IMR-90 (cell line): Measurements from ENCODE around the gene CCDC30. TPM values are rescaled to one million over a fixed set of nuclear protein-coding genes. Genes with fewer than 3 reads are reported as not detected.
"Not testable (repeated sequence)": the region's sequence is repeated elsewhere in the genome, so short reads cannot be mapped to it uniquely, and the experiment has no call there.

Experiments
- ATAC-seq: fragments of 200-7000 bp; cut with Tn5 transposase; 2 replicates; pipeline ENCODE4 v1.9.1; 2020; ENCODE audit warnings: low read depth, mild to moderate bottlenecking, moderate library complexity
- BruUV-seq: library from RNA; stranded (reverse); fragments of 400-500 nt; replicated peaks from 2 replicates; lab custom pipeline; 2021; lab: Mats Ljungman, UMichigan
- CTCF ChIA-PET: fragments of 300-600 bp; formaldehyde crosslinking; extraction: SDS; loops from one replicate; lab custom pipeline; 2021; ENCODE audit warnings: antibody characterized with exemption; lab: Yijun Ruan, JAX
- POLR2A ChIA-PET: fragments of 300-600 bp; sonication (Branson Sonifier 250); formaldehyde crosslinking; loops from one replicate; lab custom pipeline; 2022; ENCODE audit warnings: antibody characterized with exemption; ENCODE audit not compliant: unreplicated experiment; lab: Charles Lee
- DNase-seq: peaks from one replicate; pipeline ENCODE4 v3.0.0; 2013
- H2AFZ ChIP-seq: replicated peaks from 2 replicates; pipeline ENCODE3; 2013; ENCODE audit warnings: low read length, mild to moderate bottlenecking; ENCODE audit not compliant: poor library complexity
- H2AK5ac ChIP-seq: 2 replicates; pipeline ENCODE4 v1.6.1; 2013; ENCODE audit warnings: low read depth, low read length, inconsistent platforms
- H2AK9ac ChIP-seq: replicated peaks from 2 replicates; pipeline ENCODE3; 2013; ENCODE audit warnings: mild to moderate bottlenecking, low read depth, low read length, moderate library complexity; ENCODE audit not compliant: poor library complexity
- H2BK120ac ChIP-seq: 2 replicates; pipeline ENCODE4 v1.6.1; 2013; ENCODE audit warnings: low read depth, low read length, inconsistent platforms
- H2BK15ac ChIP-seq: 3 replicates; pipeline ENCODE4 v1.6.1; 2013; ENCODE audit warnings: low read depth, low read length, inconsistent platforms
- H2BK20ac ChIP-seq: 2 replicates; pipeline ENCODE4 v1.6.1; 2013; ENCODE audit warnings: low read depth, mild to moderate bottlenecking, inconsistent platforms, low read length, moderate library complexity
- H2BK5ac ChIP-seq: 2 replicates; pipeline ENCODE4 v1.6.1; 2013; ENCODE audit warnings: mild to moderate bottlenecking, low read depth, low read length, inconsistent platforms; ENCODE audit not compliant: poor library complexity, severe bottlenecking
- H3K14ac ChIP-seq: replicated peaks from 2 replicates; pipeline ENCODE4 v1.6.1; 2013; ENCODE audit warnings: low read depth, low read length, inconsistent platforms
- H3K18ac ChIP-seq: 2 replicates; pipeline ENCODE4 v1.6.1; 2013; ENCODE audit warnings: low read depth, low read length, control low read depth
- H3K23ac ChIP-seq: 2 replicates; pipeline ENCODE4 v1.6.1; 2013; ENCODE audit warnings: low read depth, low read length, inconsistent platforms
- H3K27ac ChIP-seq: 2 replicates; pipeline ENCODE4 v1.5.1; 2013; ENCODE audit warnings: mild to moderate bottlenecking, control low read depth, low read length; ENCODE audit not compliant: insufficient read depth
- H3K27me3 ChIP-seq: 2 replicates; pipeline ENCODE4 v1.6.1; 2013; ENCODE audit warnings: low read length; ENCODE audit not compliant: control insufficient read depth, insufficient read depth
- H3K36me3 ChIP-seq: 2 replicates; pipeline ENCODE4 v1.6.1; 2013; ENCODE audit warnings: low read length, mixed read lengths; ENCODE audit not compliant: control insufficient read depth, insufficient read depth
- H3K4ac ChIP-seq: 2 replicates; pipeline ENCODE4 v1.6.1; 2013; ENCODE audit warnings: low read depth, low read length, inconsistent platforms
- H3K4me1 ChIP-seq: 2 replicates; pipeline ENCODE4 v1.6.1; 2013; ENCODE audit warnings: low read length, mixed read lengths; ENCODE audit not compliant: control insufficient read depth, insufficient read depth
- H3K4me2 ChIP-seq: 2 replicates; pipeline ENCODE4 v1.6.1; 2013; ENCODE audit warnings: low read depth, mild to moderate bottlenecking, control low read depth, low read length, moderate library complexity
- H3K4me3 ChIP-seq: 2 replicates; pipeline ENCODE4 v1.5.1; 2013; ENCODE audit warnings: low read depth, mild to moderate bottlenecking, control low read depth, low read length, moderate library complexity; ENCODE audit not compliant: insufficient read depth
- H3K56ac ChIP-seq: 2 replicates; pipeline ENCODE4 v1.6.1; 2013; ENCODE audit warnings: low read length, inconsistent platforms; ENCODE audit not compliant: insufficient read depth; ENCODE audit errors: extremely low read depth
- H3K79me1 ChIP-seq, 2 experiments: 2 replicates each; pipeline ENCODE4 v1.6.1; 2013; ENCODE audit warnings: low read length in 2 of 2, inconsistent platforms in 1 of 2, low read depth in 1 of 2
- H3K9ac ChIP-seq: 2 replicates; pipeline ENCODE4 v1.6.1; 2013; ENCODE audit warnings: low read depth, low read length, control low read depth
- H3K9me1 ChIP-seq: 2 replicates; pipeline ENCODE4 v1.6.1; 2013; ENCODE audit warnings: low read length, inconsistent platforms; ENCODE audit not compliant: insufficient read depth
- H3K9me3 ChIP-seq: 2 replicates; pipeline ENCODE4 v1.6.1; 2013; ENCODE audit warnings: low read length; ENCODE audit not compliant: control insufficient read depth, insufficient read depth
- H4K20me1 ChIP-seq: 2 replicates; pipeline ENCODE4 v1.6.1; 2013; ENCODE audit warnings: low read length, inconsistent platforms; ENCODE audit not compliant: insufficient read depth
- H4K5ac ChIP-seq: 2 replicates; pipeline ENCODE4 v1.6.1; 2013; ENCODE audit warnings: mild to moderate bottlenecking, low read depth, low read length, control low read depth
- H4K8ac ChIP-seq, 2 experiments: 2 replicates each; pipeline ENCODE4 v1.6.1; 2013; ENCODE audit warnings: low read depth in 2 of 2, low read length in 2 of 2, control low read depth in 1 of 2, inconsistent platforms in 1 of 2
- H4K91ac ChIP-seq: 2 replicates; pipeline ENCODE4 v1.6.1; 2013; ENCODE audit warnings: low read depth, low read length, inconsistent platforms; ENCODE audit not compliant: insufficient read depth
- RAD21 ChIP-seq: IDR thresholded peaks from 2 replicates; pipeline ENCODE4 v1.6.1; 2012; ENCODE audit warnings: low read length, improper control_type of control experiment
- SMC3 ChIP-seq: fragments of 150-350 bp; IDR thresholded peaks from 2 replicates; pipeline ENCODE4 v1.6.1; 2016; ENCODE audit warnings: low read depth, mild to moderate bottlenecking, antibody characterized with exemption, low read length, moderate library complexity
- WGBS, 2 experiments: methylation state at CpG; one replicate each; pipeline versions ENCODE4 v1.1.5 to v1.1.7; 2013; ENCODE audit warnings: missing lambda C conversion rate in 2 of 2; ENCODE audit not compliant: insufficient read length in 1 of 2; ENCODE audit errors: extremely low coverage in 2 of 2; 5-methylcytosine and 5-hydroxymethylcytosine counted together
- dilution Hi-C: fragments of 300-500 bp; cut with HindIII; formaldehyde crosslinking; loops from one replicate; pipeline ENCODE4 v1.14.3; 2018; ENCODE audit warnings: low sequenced_read_pairs; ENCODE audit not compliant: unreplicated experiment
- in situ Hi-C: fragments of 300-500 bp; cut with MboI; formaldehyde crosslinking; loops from 3 replicates; pipeline ENCODE4 v1.14.3; 2019; ENCODE audit warnings: low sequenced_read_pairs, inconsistent platforms, mixed read lengths
- intact Hi-C: fragments of 100-400 bp; cut with micrococcal nuclease; formaldehyde crosslinking; loops from 2 replicates; pipeline ENCODE4 v1.10.0; 2022
- polyA plus RNA-seq, 3 experiments: library from polyadenylated mRNA; depleted of rRNA; stranded (reverse); fragments of >200 nt; gene quantifications; 2 replicates each; pipeline ENCODE4 v1.2.3, GENCODE V29; 2012; ENCODE audit warnings: low replicate concordance in 1 of 3
- total RNA-seq: library from RNA; depleted of rRNA; stranded (reverse); fragments of >200 nt; gene quantifications from 2 replicates; pipeline ENCODE4 v1.2.3, GENCODE V29; 2012
- TF ChIP-seq, protein P1 (sequence below): conservative IDR thresholded peaks from 2 replicates; pipeline ENCODE4 v1.5.1; 2012; ENCODE audit warnings: mild to moderate bottlenecking, low read depth, low read length, improper control_type of control experiment

CCDC30 gene
- total and polyA plus RNA-seq, 2 of the 4 experiments (the other 2 are of a cell fraction) = 0.14 to 0.18 TPM

- H3K4ac ChIP-seq, CTCF ChIA-PET, H2AK5ac ChIP-seq, H3K9ac ChIP-seq, H4K20me1 ChIP-seq, H3K4me3 ChIP-seq, H3K4me1 ChIP-seq, H3K9me3 ChIP-seq, DNase-seq, in situ Hi-C loops, ATAC-seq, H3K27ac ChIP-seq, H2BK20ac ChIP-seq, BruUV-seq, H2BK15ac ChIP-seq, H2AFZ ChIP-seq, H3K9me1 ChIP-seq, H3K23ac ChIP-seq, H2BK120ac ChIP-seq, H3K79me1 ChIP-seq, H4K91ac ChIP-seq, dilution Hi-C loops, H2BK5ac ChIP-seq, H2AK9ac ChIP-seq, H3K18ac ChIP-seq, POLR2A ChIA-PET, H3K36me3 ChIP-seq, H4K8ac ChIP-seq, H3K14ac ChIP-seq, H3K27me3 ChIP-seq, intact Hi-C loops, H3K4me2 ChIP-seq, H3K56ac ChIP-seq, H4K5ac ChIP-seq: not testable (repeated sequence)
- TF ChIP-seq SMC3 (peak; percentile 8; the same call in 1 of the 2 replicates), RAD21 (peak; percentile 33)
- TF ChIP-seq, protein P1, sequence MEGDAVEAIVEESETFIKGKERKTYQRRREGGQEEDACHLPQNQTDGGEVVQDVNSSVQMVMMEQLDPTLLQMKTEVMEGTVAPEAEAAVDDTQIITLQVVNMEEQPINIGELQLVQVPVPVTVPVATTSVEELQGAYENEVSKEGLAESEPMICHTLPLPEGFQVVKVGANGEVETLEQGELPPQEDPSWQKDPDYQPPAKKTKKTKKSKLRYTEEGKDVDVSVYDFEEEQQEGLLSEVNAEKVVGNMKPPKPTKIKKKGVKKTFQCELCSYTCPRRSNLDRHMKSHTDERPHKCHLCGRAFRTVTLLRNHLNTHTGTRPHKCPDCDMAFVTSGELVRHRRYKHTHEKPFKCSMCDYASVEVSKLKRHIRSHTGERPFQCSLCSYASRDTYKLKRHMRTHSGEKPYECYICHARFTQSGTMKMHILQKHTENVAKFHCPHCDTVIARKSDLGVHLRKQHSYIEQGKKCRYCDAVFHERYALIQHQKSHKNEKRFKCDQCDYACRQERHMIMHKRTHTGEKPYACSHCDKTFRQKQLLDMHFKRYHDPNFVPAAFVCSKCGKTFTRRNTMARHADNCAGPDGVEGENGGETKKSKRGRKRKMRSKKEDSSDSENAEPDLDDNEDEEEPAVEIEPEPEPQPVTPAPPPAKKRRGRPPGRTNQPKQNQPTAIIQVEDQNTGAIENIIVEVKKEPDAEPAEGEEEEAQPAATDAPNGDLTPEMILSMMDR = peak; percentile 22; the same call in 1 of the 2 replicates
- 78% methylated on average over 1 of the region's 6 CpGs; no CpG with 5 or more reads in 1 of the 2 experiments for WGBS, 2 experiments
Observed at GRCh38 chr1:42511581-42512155, 48.6 kb downstream of the CCDC30 start.
